Iris pigment epithelial cell (primary cell): ENCODE results near the gene KCTD11.

Source experiments
- DNase-seq: peaks from one replicate; pipeline ENCODE4 v3.0.0-alpha.2; 2011; ENCODE audit warnings: low read depth

KCTD11 gene

GRCh38 chr17:7380321-7380720, 28.4 kb downstream of the KCTD11 start:
- DNase-seq = peak; percentile 35

DNA sequence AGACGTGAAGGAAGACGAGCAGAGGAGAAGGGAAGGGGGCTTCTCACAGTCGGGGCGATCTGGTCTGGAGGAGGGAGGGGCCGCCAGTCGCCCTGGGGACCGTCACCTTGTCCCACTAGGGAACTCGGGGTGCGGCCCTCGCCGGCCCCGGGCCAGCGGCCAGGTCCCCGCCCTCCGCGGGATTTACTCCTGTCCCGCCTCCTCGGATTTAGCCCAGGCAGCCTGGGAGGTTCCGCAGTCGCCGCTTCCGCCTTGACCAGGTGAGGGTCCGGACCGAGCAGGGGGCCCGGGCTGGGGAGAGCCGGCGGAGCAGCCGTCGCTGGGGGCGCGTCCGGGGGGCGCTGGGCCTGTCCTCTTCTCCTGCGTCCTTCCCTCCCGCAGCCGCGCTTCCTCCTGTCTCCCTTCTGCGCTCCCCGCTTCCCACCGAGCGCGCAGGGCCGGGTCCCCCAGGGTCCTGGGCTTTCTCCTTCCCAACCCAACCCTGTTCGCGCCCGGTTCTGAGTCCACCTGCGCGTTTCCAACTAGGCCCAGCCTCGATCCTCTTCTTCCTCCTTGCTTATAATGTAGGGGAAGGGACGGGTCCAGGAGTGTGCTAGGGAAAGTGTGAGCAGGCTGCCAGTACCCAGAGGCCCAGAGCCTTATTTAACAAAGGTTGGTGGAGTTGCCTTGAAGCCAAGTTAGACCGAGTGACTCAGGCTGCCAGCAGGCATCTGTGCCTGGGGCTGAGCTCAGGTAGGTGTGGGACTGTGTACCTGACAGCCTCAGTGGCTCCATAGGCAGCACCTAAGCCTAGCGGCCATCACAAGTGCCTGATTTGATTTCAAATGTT, 29.1 kb downstream of the KCTD11 start, which contains the start of gene TNK1:
Gene TNK1, plus strand, starts transcription at position 235 of the 829 bp plus-strand sequence. CDS start 1,838 bp downstream, outside the sequence.
- DNase-seq = no peak

DNA sequence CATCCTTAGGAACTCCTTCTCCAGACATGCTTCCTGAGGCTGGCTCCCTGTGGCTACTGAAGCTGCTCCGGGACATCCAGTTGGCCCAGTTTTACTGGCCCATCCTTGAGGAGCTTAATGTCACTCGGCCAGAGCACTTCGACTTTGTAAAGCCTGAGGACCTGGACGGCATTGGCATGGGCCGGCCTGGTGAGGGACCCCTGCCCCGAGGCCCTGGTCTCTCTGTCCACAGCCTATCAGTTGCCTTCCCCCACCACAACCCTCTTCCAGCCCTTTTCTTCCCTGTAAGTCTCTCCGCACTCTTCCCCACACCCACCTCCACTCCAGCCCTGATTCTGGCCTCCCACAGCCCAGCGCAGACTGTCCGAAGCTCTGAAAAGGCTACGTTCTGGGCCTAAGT, 30.9 kb downstream of the KCTD11 start:
- DNase-seq = no peak

- DNase-seq = no peak
Measured at GRCh38 chr17:7383371-7383741, 31.4 kb downstream of the KCTD11 start.

DNA sequence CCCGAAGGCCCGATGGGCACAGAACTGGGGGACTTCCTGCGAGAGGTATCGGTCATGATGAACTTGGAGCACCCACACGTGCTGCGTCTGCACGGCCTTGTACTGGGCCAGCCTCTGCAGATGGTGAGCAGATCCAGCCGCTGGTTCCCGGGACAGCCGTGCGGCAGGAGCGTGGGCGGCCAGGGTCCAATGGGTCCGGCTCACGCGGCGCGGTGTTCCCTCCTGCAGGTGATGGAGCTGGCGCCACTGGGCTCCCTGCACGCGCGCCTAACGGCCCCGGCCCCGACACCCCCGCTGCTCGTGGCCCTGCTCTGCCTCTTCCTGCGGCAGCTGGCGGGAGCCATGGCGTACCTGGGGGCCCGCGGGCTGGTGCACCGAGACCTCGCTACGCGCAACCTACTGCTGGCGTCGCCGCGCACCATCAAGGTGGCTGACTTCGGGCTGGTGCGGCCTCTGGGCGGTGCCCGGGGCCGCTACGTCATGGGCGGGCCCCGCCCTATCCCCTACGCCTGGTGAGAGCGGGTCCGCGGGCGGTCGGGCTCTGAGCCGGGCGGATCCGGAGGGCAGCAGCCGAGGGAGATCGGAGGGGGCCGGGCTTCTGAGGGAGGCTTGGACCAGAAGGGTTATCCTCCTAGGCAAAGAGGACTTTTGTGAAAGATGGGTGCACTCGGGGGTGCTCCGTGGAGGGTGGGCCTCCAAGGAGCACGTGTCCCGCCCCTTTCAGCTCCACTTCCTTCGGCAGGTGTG, 32.0 kb downstream of the KCTD11 start:
- DNase-seq = peak; percentile 28

GRCh38 chr17:7384489-7385081, 32.6 kb downstream of the KCTD11 start:
- DNase-seq = no peak

DNA sequence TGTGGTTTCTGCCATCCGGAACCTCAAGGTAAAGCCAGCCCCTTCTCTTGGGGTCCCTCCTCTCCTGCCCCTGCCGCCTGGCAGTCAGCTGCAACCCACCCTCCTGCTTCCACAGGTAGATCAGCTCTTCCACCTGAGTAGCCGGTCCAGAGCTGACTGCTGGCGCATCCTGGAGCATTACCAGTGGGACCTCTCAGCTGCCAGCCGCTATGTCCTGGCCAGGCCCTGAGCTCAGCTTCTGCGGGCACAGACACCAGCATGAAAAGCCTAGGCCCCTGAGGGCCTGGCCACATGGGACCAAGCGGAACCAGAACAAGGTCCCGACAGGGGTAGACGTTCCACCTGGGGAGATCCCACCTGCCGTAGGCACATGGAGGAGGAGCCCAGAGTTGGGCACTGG, 36.9 kb downstream of the KCTD11 start:
- no peak for DNase-seq

DNA sequence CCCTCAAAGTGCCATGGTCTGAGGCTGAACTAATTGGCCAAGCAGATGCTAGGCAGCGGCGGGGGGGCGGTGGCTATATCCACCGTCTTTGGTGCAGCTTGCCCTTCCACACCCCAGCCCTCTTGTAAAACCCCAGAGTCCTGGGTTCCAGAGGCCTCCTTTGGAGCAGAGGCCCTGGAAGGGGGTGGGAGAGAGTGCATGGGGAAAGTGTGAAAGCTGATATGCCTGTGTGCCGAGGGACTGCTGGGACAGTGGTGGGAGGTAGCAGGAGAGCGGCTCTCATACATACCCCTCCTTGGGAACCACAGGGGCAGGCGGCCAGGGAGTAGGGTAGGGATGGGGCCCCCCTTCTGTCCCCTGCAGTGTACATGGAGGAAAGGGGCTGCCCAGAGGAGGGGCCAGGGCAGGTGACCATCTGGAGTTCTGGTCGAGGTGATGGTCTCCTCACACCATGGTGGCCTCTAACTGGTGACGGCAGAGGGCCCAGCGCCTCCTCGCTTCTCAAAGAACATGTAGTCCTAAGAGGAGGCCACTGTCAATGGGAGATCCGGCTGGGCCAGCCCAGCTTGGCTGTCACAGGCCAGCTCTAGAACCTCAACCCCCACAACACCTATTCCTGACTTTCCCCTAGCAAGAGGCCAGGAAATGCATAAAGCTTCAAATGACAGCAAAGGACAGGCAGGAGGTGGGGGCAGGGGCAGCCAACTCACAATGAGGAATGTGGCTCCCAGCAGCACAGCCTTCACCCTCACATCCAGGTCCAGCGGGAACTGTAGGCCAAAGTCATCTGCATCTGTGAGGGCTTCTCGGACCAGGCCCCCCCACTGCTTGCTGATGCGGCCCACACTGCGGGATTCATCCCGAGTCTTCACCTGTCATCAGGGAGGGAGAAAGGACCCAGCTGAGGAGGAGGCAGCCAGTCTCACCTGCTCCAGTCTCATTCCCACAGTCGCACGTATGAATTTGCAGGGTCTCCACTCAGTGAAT, 38.3 kb downstream of the KCTD11 start:
- no peak for DNase-seq

DNA sequence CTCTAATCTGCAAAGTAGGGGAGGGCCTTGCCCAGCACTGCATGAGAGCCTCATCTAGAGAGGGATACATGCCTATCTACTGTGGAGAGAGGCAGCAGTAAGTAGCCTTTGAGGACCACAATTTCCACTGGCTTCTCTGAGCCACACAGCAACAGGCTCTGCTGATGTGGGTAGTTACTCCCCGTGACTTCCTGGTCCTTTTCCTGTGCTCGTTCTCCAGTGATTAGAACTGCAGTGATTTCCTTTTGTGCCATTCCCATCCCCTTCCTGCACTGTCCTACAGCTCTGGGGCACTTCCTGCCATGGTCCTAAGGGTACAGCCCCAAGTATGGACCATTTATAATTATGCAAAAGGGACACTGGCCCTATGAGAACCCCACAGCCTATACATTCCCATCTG, 39.3 kb downstream of the KCTD11 start:
- DNase-seq = no peak

- no peak for DNase-seq
Measured at GRCh38 chr17:7392696-7393612, 41.0 kb downstream of the KCTD11 start.

DNA sequence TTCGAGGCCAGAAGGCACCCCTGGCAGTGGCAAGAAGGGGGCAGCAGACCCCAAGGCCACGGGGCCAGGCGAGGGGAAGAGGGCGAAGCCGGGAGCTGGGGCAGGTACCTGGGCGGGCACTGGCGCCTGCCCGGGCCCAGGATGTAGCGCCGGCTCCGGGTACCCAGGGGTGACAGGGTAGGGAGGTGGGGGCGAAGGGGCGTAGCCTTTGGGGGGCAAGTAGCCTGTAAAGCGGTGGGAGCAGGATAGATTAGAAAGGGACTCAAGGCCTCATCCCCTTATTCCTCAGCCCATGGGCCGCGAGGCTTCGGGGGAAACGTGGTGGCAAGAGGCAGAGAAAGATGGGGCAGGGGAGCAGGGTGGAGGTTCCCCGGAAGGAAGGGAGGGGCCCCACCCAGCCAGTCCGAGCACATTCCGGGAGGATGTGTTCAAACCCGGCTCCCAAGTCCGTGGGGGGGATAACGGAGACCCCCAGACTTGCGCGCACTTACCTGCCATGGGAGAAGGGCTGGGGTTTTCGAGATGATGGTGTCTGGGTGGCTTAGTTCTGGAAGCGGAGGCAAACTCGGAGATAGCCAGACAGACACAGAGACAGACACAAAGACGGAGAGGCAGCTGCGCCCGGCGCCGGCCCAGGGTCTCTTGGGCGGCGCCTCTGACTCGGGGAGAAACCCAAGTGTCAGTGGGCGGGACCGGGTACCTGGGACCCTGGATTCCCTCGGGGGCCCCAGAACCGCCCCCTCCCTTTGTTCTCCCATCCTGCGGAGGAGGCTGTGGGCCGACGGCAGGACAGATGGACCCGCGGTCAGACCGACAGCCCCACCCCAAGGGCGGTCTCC, 41.9 kb downstream of the KCTD11 start:
- no peak for DNase-seq

- peak; percentile 80 for DNase-seq
Measured at GRCh38 chr17:7394452-7395191, 42.7 kb downstream of the KCTD11 start, which contains the start of gene PLSCR3. Gene PLSCR3, minus strand, starts transcription at chr17:7394525. Its CDS starts 415 bp downstream, at chr17:7394110.

GRCh38 chr17:7396147-7396546, 44.2 kb downstream of the KCTD11 start:
- no peak for DNase-seq

DNA sequence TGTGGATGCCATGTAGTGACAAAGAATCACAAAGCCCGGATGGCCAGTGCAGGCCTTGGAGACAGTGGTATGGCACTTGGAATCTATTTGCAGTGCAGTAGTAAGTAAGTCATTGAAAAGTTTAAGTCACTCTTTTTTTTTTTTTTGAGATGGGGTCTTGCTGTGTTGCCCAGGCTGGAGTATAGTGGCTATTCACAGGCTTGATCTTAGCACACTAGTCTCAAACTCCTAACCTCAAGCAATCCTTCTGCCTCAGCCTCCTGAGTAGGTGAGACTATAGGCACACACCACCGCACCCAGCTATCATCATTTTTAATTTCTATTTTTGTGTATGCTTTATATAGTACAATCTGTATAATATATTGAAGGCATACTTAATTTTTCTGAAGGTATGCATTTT, 46.6 kb downstream of the KCTD11 start:
- no peak for DNase-seq

DNA sequence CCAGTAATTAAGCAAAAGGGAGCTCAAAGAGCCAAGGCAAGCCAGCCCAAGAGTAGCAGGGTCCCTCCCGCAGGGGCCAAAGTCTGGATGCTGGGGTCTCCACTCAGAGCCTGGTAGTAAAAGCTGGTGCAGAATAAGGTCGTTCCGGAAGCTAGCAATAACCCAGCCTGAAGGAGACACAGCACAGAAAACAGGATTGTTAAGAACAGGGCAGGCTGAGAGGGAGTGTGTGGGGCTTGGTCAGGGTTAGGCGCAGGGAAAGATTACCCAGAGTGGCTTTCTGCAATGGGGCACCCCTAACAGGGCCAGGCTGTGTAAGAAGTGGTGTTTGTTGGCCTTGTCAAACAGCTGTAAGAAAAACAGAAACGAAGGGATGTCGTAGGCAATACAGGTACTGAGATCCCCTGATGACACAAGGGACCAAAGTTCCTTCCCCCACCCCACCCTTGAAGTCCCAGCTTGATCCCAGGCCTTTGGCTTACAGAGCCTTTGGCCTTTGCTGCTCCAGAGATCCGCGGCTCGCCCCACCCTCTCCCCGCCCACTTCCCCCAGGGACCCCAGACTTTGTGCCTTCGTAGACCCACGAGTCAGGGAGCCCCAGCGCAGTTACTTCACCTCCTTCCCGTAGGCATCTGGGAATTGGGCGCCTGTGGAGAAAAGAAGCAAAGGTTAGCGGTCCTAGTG, 51.2 kb downstream of the KCTD11 start:
- DNase-seq = no peak

GRCh38 chr17:7403727-7403976, 51.7 kb downstream of the KCTD11 start:
- peak; percentile 74 for DNase-seq

DNA sequence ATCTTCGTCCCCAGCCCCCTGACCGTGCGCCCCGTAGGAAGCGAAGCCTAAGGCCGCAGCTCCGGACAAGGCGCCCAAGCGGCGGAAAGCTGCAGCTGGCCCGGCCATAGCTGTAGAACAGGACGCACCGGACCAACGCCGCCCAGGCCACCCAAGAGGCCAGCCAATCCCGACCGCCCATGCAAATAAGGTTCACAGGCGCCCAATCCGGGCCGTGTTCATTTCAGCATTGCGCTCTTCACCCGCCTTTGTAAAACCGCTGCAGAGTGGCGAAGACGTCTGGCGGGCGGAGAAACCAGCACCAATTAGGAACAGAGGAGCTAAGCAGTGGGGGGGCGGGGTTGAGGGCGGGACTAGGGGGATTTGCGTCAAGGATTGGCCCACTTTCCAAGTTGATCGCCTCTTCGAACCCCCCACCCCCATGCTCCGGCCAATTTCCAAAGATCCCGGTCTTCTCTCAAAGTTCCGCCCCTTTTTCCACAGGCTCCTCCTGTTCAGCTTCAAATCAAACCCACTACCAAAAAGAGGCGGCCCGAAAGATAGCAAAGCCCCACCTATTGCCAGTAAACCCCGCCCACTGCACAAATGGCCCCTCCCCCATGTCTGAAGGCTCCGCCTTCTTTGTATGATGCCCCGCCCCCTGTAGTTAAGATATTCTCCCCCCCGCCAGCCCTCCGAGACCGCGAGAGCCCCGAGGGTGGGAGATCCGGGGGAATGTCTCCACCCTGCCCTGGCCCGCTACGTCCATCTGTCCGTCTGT, 52.2 kb downstream of the KCTD11 start, which contains the start of gene TMEM256:
Gene TMEM256, minus strand, starts transcription at position 121 of the 760 bp plus-strand sequence. Its CDS starts 13 bp downstream, at position 108.
- DNase-seq = peak; percentile 100
